Ishikawa (cell line): ENCODE data around the gene CLDN3.

ENCODE experiments used
- EGR1 ChIP-seq: IDR thresholded peaks from 2 replicates; pipeline ENCODE4 v1.6.1; 2012
- EP300 ChIP-seq: IDR thresholded peaks from 2 replicates; pipeline ENCODE4 v1.6.1; 2012; ENCODE audit warnings: borderline replicate concordance
- RAD21 ChIP-seq: IDR thresholded peaks from 2 replicates; pipeline ENCODE4 v1.6.1; 2012; ENCODE audit warnings: low read depth
- YY1 ChIP-seq: IDR thresholded peaks from 2 replicates; pipeline ENCODE4 v1.6.1; 2012; ENCODE audit warnings: low read depth

- TF ChIP-seq RAD21 (no peak), EGR1 (no peak), YY1 (no peak), EP300 (peak; percentile 17; the same call in 1 of the 2 replicates)
These were observed 48.7 kb downstream of the CLDN3 start for GRCh38 chr7:73721377-73721817.
